ENCODE measurements around the gene OTUB1. TPM values are rescaled to one million over a fixed set of nuclear protein-coding genes. Genes with fewer than 3 reads are reported as not detected.

Gene OTUB1
- total and polyA plus RNA-seq, 2 of the 4 experiments (the other 2 are of a cell fraction) = 69.0 to 168 TPM

GRCh38 chr11:63974259-63975143, 11.7 kb upstream of the OTUB1 start, which contains the start of gene COX8A (continued):
- no peak for TF ChIP-seq RCOR1 (IDR thresholded peaks at IDR 0.05; ENCODE audit: insufficient replicate concordance, low read length)
- peak; percentile 99 for TF ChIP-seq MAZ (IDR thresholded peaks at IDR 0.05; ENCODE audit: borderline replicate concordance, low read depth, low read length)

- H3K9me3 ChIP-seq (ENCODE audit: control insufficient read depth, insufficient read depth, low read length) = no peaks in the 10 kb centered on the region
- peaks cover 16 to 62% of the 10 kb centered on the region in 2 experiments for H3K79me1 ChIP-seq (ENCODE audit: low read depth in 1 of 2, low read length in 2 of 2)
- H3K9me1 ChIP-seq (ENCODE audit: insufficient read depth, low read length) = peaks cover 24% of the 10 kb centered on the region
- H3K14ac ChIP-seq (replicated peaks; ENCODE audit: low read depth, low read length) = no peak overlapping the region
- no peak overlapping the region for H4K5ac ChIP-seq (ENCODE audit: low read depth, low read length)
- no peak overlapping the region for H3K27ac ChIP-seq (ENCODE audit: insufficient read depth, low read length)
- ChIA-PET CTCF (no interaction called here), POLR2A (ENCODE audit: unreplicated experiment) (no interaction called here)
- no peak overlapping the region for H4K91ac ChIP-seq (ENCODE audit: insufficient read depth, low read depth, low read length)
- peaks cover 18% of the 10 kb centered on the region for H4K20me1 ChIP-seq (ENCODE audit: insufficient read depth, low read length)
- intact Hi-C loops (cut with micrococcal nuclease) (no loop called here), in situ Hi-C loops (cut with MboI; ENCODE audit: low sequenced_read_pairs) (no loop called here), dilution Hi-C loops (cut with HindIII; ENCODE audit: low sequenced_read_pairs, unreplicated experiment) (no loop called here)
- no peak overlapping the region for H3K4me3 ChIP-seq (ENCODE audit: insufficient read depth, low read depth, low read length)
- H2BK20ac ChIP-seq (ENCODE audit: low read depth, low read length) = no peak overlapping the region
- no peaks in the 10 kb centered on the region for H3K27me3 ChIP-seq (ENCODE audit: control insufficient read depth, insufficient read depth, low read length)
- H3K56ac ChIP-seq (ENCODE audit: extremely low read depth, insufficient read depth, low read length) = no peak overlapping the region
- no peak overlapping the region for H3K4ac ChIP-seq (ENCODE audit: low read depth, low read length)
- H3K18ac ChIP-seq (ENCODE audit: low read depth, low read length) = no peak overlapping the region
- no peak overlapping the region for H2AFZ ChIP-seq (replicated peaks; ENCODE audit: low read length, poor library complexity)
- H4K8ac ChIP-seq (ENCODE audit: low read depth in 2 of 2, low read length in 2 of 2) = no peak overlapping the region
- BruUV-seq (replicated peaks) = no TSS peak
- H2AK5ac ChIP-seq (ENCODE audit: low read depth, low read length) = no peak overlapping the region
- peak overlapping the region; percentile 79 for H2AK9ac ChIP-seq (replicated peaks; ENCODE audit: low read depth, low read length, poor library complexity)
- peaks cover 11% of the 10 kb centered on the region; the same call in 1 of the 2 replicates for H3K36me3 ChIP-seq (ENCODE audit: control insufficient read depth, insufficient read depth, low read length)
- H2BK15ac ChIP-seq (ENCODE audit: low read depth, low read length) = no peak overlapping the region
- no peak overlapping the region for H3K4me2 ChIP-seq (ENCODE audit: low read depth, low read length)
- H2BK5ac ChIP-seq (ENCODE audit: low read depth, low read length, poor library complexity, severe bottlenecking) = no peak overlapping the region
- H3K9ac ChIP-seq (ENCODE audit: low read depth, low read length) = no peak overlapping the region
- no peak overlapping the region for H3K23ac ChIP-seq (ENCODE audit: low read depth, low read length)
- peaks cover 13% of the 10 kb centered on the region for H3K4me1 ChIP-seq (ENCODE audit: control insufficient read depth, insufficient read depth, low read length)
- 93% methylated on average over 3 of the region's 10 CpGs; no CpG with 5 or more reads in 1 of the 2 experiments for WGBS, 2 experiments (ENCODE audit: extremely low coverage in 2 of 2, insufficient read length in 1 of 2)
- ATAC-seq (ENCODE audit: low read depth) (no peak), DNase-seq (no peak)
- H2BK120ac ChIP-seq (ENCODE audit: low read depth, low read length) = no peak overlapping the region
- TF ChIP-seq POLR2A (IDR thresholded peaks at IDR 0.05; ENCODE audit: low read depth, low read length) (no peak), RAD21 (IDR thresholded peaks at IDR 0.05; ENCODE audit: low read length) (no peak), MXI1 (IDR thresholded peaks at IDR 0.05; ENCODE audit: borderline replicate concordance, low read depth, low read length) (no peak), CEBPB (IDR thresholded peaks at IDR 0.05; ENCODE audit: low read depth, low read length) (no peak), MAZ (IDR thresholded peaks at IDR 0.05; ENCODE audit: borderline replicate concordance, low read depth, low read length) (no peak), CHD1 (IDR thresholded peaks at IDR 0.05; ENCODE audit: low read depth, low read length) (no peak), BHLHE40 (IDR thresholded peaks at IDR 0.05; ENCODE audit: low read depth, low read length) (no peak), CTCF (conservative IDR thresholded peaks at IDR 0.05; ENCODE audit: low read depth, low read length) (no peak), RFX5 (IDR thresholded peaks at IDR 0.05; ENCODE audit: low read depth, low read length) (no peak), MAFK (IDR thresholded peaks at IDR 0.05; ENCODE audit: low read depth, low read length) (no peak), RCOR1 (IDR thresholded peaks at IDR 0.05; ENCODE audit: insufficient replicate concordance, low read length) (no peak)
- TF ChIP-seq, protein P1, sequence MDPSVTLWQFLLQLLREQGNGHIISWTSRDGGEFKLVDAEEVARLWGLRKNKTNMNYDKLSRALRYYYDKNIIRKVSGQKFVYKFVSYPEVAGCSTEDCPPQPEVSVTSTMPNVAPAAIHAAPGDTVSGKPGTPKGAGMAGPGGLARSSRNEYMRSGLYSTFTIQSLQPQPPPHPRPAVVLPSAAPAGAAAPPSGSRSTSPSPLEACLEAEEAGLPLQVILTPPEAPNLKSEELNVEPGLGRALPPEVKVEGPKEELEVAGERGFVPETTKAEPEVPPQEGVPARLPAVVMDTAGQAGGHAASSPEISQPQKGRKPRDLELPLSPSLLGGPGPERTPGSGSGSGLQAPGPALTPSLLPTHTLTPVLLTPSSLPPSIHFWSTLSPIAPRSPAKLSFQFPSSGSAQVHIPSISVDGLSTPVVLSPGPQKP (IDR thresholded peaks at IDR 0.05; ENCODE audit: borderline replicate concordance, low read depth, low read length) = no peak
These were observed 7.5 kb upstream of the OTUB1 start for GRCh38 chr11:63978551-63979239.
